Epithelial cell of umbilical artery (primary cell): Measurements from ENCODE around the gene KLHL10. TPM values are rescaled to one million over a fixed set of nuclear protein-coding genes. Genes with fewer than 3 reads are reported as not detected.

ENCODE experiments used
- total RNA-seq: library from RNA; depleted of rRNA; stranded (reverse); fragments of >200 nt; gene quantifications from 2 replicates; pipeline ENCODE4 v1.2.3, GENCODE V29; 2014

Gene KLHL10
- not detected in 2 replicates for total RNA-seq

GRCh38 chr17:41837761-41838538 is at the start of gene KLHL10:
Gene KLHL10, plus strand, starts transcription at chr17:41837825. Its CDS starts 108 bp downstream, at chr17:41837933.

GRCh38 chr17:41811549-41812380 is 25.9 kb upstream of the KLHL10 start, which contains the start of gene P3H4:
Gene P3H4, minus strand, starts transcription at chr17:41811949. Its CDS starts 34 bp downstream, at chr17:41811915.

GRCh38 chr17:41812381-41813151 is 25.1 kb upstream of the KLHL10 start, which contains the start of gene FKBP10:
Gene FKBP10, plus strand, starts transcription at chr17:41813004. Its CDS starts 31 bp downstream, at chr17:41813035.

GRCh38 chr17:41835800-41836549 is 1.6 kb upstream of the KLHL10 start, which contains the start of gene NT5C3B:
Gene NT5C3B, minus strand, starts transcription at chr17:41836232. Its CDS starts 39 bp downstream, at chr17:41836193.

GRCh38 chr17:41864836-41865595 is 27.4 kb downstream of the KLHL10 start, which contains the start of gene KLHL11:
Gene KLHL11, minus strand, starts transcription at chr17:41865423. Its CDS starts 53 bp downstream, at chr17:41865370.

Other genes starting within 250 kb of the KLHL10 start
- 0.30 TPM in 1 of 2 replicates, not detected in the other for gene KRT16, start 225.1 kb upstream of the KLHL10 start, total RNA-seq
- gene KRT17, start 213.2 kb upstream of the KLHL10 start, total RNA-seq, result 0.32 and 0.61 TPM in 2 replicates
- gene EIF1, start 148.9 kb upstream of the KLHL10 start, total RNA-seq, result 93.2 and 112 TPM in 2 replicates
- not detected in 2 replicates for gene GAST, start 125.5 kb upstream of the KLHL10 start, total RNA-seq
- under 0.01 and 0.30 TPM in 2 replicates for gene HAP1, start 103.2 kb upstream of the KLHL10 start, total RNA-seq
- 61.2 and 114 TPM in 2 replicates for gene JUP, start 51.1 kb upstream of the KLHL10 start, total RNA-seq
- 56.1 and 100 TPM in 2 replicates for gene P3H4, start 25.9 kb upstream of the KLHL10 start, total RNA-seq
- gene FKBP10, start 24.8 kb upstream of the KLHL10 start, total RNA-seq, result 101 and 164 TPM in 2 replicates
- 66.4 and 85.4 TPM in 2 replicates for gene NT5C3B, start 1.6 kb upstream of the KLHL10 start, total RNA-seq
- gene KLHL11, start 27.6 kb downstream of the KLHL10 start, total RNA-seq, result 28.3 and 33.1 TPM in 2 replicates
- 275 and 278 TPM in 2 replicates for gene ACLY, start 81.1 kb downstream of the KLHL10 start, total RNA-seq
- gene ODAD4, start 92.8 kb downstream of the KLHL10 start, total RNA-seq, result 0.32 TPM in 1 of 2 replicates, not detected in the other
- gene CNP, start 129.0 kb downstream of the KLHL10 start, total RNA-seq, result 36.1 and 65.5 TPM in 2 replicates
- 78.9 and 90.9 TPM in 2 replicates for gene DNAJC7, start 179.6 kb downstream of the KLHL10 start, total RNA-seq
- 36.4 and 41.0 TPM in 2 replicates for gene NKIRAS2, start 182.3 kb downstream of the KLHL10 start, total RNA-seq
- gene C17orf113, start 212.8 kb downstream of the KLHL10 start, total RNA-seq, result 0.15 and 0.32 TPM in 2 replicates